Adrenal gland (tissue), 12 donors: ENCODE data around the gene RAB40C. TPM values are rescaled to one million over a fixed set of nuclear protein-coding genes. Genes with fewer than 3 reads are reported as not detected.

Source experiments
- DNase-seq, 7 donors: peaks; one replicate each; pipeline ENCODE4 v3.0.0-alpha.2; 2019 to 2020
- H3K27ac ChIP-seq, 5 donors: fragments of 200-600 bp; sonication (generic) in 4 of 5; 1 replicate in 3 of 5; 2 replicates in 2 of 5; pipeline versions ENCODE4 v1.5.1 to v1.8.0; 2016 to 2020; ENCODE audit warnings: mild to moderate bottlenecking in 1 of 5
- H3K27me3 ChIP-seq: fragments of 200-600 bp; 2 replicates; pipeline ENCODE4 v1.8.0; 2021
- H3K36me3 ChIP-seq, 2 donors: fragments of 200-600 bp; replicated peaks in 1 of 2; 1 replicate in 1 of 2; 2 replicates in 1 of 2; pipeline versions ENCODE4 v1.5.1 to v1.8.0; 2018 to 2022
- H3K4me1 ChIP-seq, 2 donors: fragments of 200-600 bp; replicated peaks in 1 of 2; 1 replicate in 1 of 2; 2 replicates in 1 of 2; pipeline versions ENCODE4 v1.5.1 to v1.8.0; 2018 to 2021
- H3K4me3 ChIP-seq, 4 donors: fragments of 200-600 bp; sonication (generic) in 3 of 4; one replicate each; pipeline ENCODE4 v1.5.1; 2016 to 2018
- H3K9me3 ChIP-seq, 3 donors: fragments of 200-600 bp; sonication (generic) in 1 of 3; replicated peaks in 1 of 3; 1 replicate in 2 of 3; 2 replicates in 1 of 3; pipeline versions ENCODE4 v1.5.1 to v1.8.0; 2016 to 2021
- POLR2A ChIP-seq, 2 donors: fragments of 450-650 bp; IDR thresholded peaks; one replicate each; pipeline ENCODE4 v1.6.1; 2017; ENCODE audit warnings: antibody characterized with exemption in 2 of 2, mild to moderate bottlenecking in 2 of 2, moderate library complexity in 1 of 2
- WGBS, 4 donors: extraction: QIAGEN DNeasy Blood & Tissue Kit in 2 of 4; methylation state at CpG; one replicate each; pipeline versions ENCODE4 v1.1.5 to v1.1.7; 2013 to 2017; 5-methylcytosine and 5-hydroxymethylcytosine counted together
- intact Hi-C, 2 donors: fragments of 100-400 bp; cut with DNase I; formaldehyde crosslinking; loops; one replicate each; pipeline versions ENCODE4 v1.14.1 to v1.15.0; 2022 to 2023
- polyA plus RNA-seq, 3 donors: library from polyadenylated mRNA; stranded (reverse); fragments of 200-250 nt in 2 of 3; fragments of 350-450 nt in 1 of 3; fragmentation: Illumina TruSeq in 1 of 3; extraction: RNeasy Lipid Tissue Mini Kit (QIAGEN cat#74804) in 1 of 3; gene quantifications; one replicate each; pipeline ENCODE4 v1.2.3, GENCODE V29; 2013 to 2014
- total RNA-seq, 9 donors: library from RNA; depleted of rRNA in 4 of 9; stranded (reverse); fragments of >200 nt in 4 of 9; fragments of 120-200 nt in 1 of 9; fragmentation: NEBNext Ultra II Directional in 1 of 9; extraction: Animal tissue kit (Norgen Biotek cat#: 25700) in 1 of 9; gene quantifications; one replicate each; pipeline versions ENCODE4 v1.1.0 to v1.2.4, GENCODE V29; 2013 to 2023
- TF ChIP-seq, protein P1 (sequence below), 6 experiments: fragments of 450-650 bp in 4 of 6; fragments of 200-600 bp in 2 of 6; sonication (generic) in 1 of 6; IDR thresholded peaks; 1 replicate in 5 of 6; 2 replicates in 1 of 6; pipeline versions ENCODE4 v1.5.1 to v1.8.0; 2016 to 2021; ENCODE audit warnings: antibody characterized with exemption in 6 of 6, mild to moderate bottlenecking in 2 of 6, moderate library complexity in 1 of 6
- donor health status: healthy with polysubstance abuse.
- donor health status: Bipolar disorder and iron deficiency.
- donor health status: DM: yes; HTN: yes; CAD: no.
- donor health status: DM: no; HTN: no; CAD: no.
- donor health status: DM: no; HTN: no; CAD: no.
- donor health status: DM: yes; HTN: yes; CAD: no.

The RAB40C gene
- total and polyA plus RNA-seq, 12 donors: 2.3 to 36.2 (median 15.8) TPM

DNA sequence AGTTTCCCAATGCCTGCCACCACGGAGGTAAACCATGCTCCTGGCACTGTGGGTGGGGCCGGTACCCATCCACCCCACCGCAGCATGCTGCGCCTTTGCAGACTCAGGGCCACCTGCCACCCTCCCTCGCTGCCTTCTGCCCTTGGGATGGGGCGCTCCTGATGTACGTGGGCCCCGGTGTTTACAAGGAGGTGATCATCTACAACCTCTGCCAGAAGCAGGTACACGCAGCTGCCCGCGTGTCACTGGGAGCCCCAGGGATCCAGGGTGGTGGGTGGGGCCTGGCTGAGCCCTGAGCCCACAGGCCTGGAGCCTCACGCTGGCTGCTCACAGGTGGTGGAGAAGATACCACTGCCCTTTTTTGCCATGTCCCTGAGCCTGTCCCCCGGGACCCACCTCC lies 76.7 kb downstream of the RAB40C start:
- Histone ChIP-seq H3K27ac (peak overlapping the region in 1 of 5 donors; percentile 81), H3K36me3 (peaks cover 0 to 22% of the 10 kb centered on the region in 2 donors), H3K27me3 (no peaks in the 10 kb centered on the region), H3K4me3 (no peak overlapping the region), H3K4me1 (peaks cover 7 to 18% of the 10 kb centered on the region in 2 donors), H3K9me3 (no peaks in the 10 kb centered on the region)
- no peak for DNase-seq
- intact Hi-C loops: loop anchor here in 1 of 2 donors (5.0 kb wide), 1 partner anchor 84 kb away; no protein-coding TSS in a partner anchor
- TF ChIP-seq, protein P1, sequence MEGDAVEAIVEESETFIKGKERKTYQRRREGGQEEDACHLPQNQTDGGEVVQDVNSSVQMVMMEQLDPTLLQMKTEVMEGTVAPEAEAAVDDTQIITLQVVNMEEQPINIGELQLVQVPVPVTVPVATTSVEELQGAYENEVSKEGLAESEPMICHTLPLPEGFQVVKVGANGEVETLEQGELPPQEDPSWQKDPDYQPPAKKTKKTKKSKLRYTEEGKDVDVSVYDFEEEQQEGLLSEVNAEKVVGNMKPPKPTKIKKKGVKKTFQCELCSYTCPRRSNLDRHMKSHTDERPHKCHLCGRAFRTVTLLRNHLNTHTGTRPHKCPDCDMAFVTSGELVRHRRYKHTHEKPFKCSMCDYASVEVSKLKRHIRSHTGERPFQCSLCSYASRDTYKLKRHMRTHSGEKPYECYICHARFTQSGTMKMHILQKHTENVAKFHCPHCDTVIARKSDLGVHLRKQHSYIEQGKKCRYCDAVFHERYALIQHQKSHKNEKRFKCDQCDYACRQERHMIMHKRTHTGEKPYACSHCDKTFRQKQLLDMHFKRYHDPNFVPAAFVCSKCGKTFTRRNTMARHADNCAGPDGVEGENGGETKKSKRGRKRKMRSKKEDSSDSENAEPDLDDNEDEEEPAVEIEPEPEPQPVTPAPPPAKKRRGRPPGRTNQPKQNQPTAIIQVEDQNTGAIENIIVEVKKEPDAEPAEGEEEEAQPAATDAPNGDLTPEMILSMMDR (IDR thresholded peaks at IDR 0.05): no peak
- TF ChIP-seq POLR2A (IDR thresholded peaks at IDR 0.05): no peak
- WGBS, 4 donors: 88 to 94% (median 90%) methylated on average over 11 to 13 of the region's 13 CpGs

DNA sequence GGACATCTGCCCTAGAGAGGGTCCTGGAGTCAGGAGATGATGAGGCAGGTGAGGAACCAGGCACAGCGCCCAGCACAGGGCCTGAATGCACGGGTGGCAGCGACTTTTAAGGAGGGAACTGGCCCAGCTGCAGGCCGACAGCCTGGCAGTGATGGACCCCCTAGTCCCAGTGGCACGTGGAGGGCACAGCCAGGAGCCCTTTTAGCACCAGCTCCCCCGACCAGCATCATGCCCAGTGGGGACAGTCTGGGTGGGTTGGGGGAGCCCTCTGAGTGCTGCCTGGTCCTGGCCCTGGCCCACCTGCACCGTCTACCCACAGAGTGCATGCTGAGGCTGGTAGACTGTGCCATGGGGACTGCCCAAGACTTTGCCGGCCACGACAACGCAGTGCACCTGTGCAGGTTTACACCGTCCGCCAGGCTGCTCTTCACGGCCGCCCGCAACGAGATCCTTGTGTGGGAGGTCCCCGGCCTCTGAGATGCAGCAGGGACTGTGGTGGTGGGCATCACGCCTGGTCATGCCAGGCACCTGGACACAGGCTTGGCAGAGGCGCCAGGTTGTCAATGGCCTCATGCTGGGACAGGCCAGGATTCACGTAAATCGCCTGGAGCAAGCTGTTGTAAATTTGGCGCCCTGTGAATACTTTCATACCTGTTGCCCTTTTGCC lies 77.4 kb downstream of the RAB40C start:
- TF ChIP-seq, protein P1 (IDR thresholded peaks at IDR 0.05): no peak
- no peak for TF ChIP-seq POLR2A (IDR thresholded peaks at IDR 0.05)
- no peaks in the 10 kb centered on the region for H3K9me3 ChIP-seq
- intact Hi-C loops: loop anchor here in 1 of 2 donors (5.0 kb wide), 1 partner anchor 85 kb away; no protein-coding TSS in a partner anchor

DNA sequence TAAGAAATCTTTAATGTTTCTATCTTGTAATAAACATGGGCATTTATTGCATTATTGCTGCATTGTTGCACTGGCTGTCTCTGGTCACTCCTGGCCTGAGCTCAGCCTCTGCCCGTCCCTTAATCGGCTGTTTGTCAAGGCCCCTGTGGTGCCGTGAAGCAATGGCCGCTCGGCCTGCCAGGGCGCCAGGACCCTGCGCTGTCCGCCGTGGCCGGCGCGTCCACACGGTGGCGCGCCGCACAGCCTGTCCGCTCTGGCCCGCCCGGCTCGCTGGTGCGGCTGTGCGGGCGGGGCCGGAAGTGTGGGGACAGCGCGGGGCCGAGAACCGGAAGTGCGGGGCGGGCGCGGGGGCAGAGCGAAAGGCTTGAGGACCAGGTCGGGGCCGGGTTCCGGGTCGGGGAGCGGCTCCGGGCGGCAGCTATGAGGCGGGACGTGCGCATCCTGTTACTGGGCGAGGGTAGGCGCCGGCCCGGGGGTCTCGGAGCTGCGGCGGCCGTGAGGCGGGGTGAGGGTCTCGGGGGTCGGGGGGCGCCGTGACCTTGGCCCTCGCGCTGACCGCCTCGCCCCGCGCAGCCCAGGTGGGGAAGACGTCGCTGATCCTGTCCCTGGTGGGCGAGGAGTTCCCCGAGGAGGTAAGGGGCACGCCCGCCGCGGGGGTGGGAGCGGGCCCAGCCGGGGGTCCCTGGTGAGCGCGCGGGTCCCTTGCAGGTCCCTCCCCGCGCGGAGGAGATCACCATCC lies 78.1 kb downstream of the RAB40C start, which contains the start of gene RHOT2:
Gene RHOT2 (plus strand): TSS at position 353 of the 739 bp plus-strand sequence. CDS start 68 bp downstream, at position 421.
- intact Hi-C loops: loop anchor here in 1 of 2 donors (5.0 kb wide), 1 partner anchor 86 kb away; no protein-coding TSS in a partner anchor
- no peaks in the 10 kb centered on the region for H3K9me3 ChIP-seq
- H3K27ac ChIP-seq: peak within 1 kb of the TSS; percentile 25 to 93 (median 80)
- peak within 1 kb of the TSS; percentile 73 to 87 (median 83) for H3K4me3 ChIP-seq
- H3K4me1 ChIP-seq: peaks cover 7 to 18% of the 10 kb centered on the region in 2 donors
- peak; percentile 92 to 96 (median 94) for DNase-seq
- TF ChIP-seq POLR2A (IDR thresholded peaks at IDR 0.05): peak in 1 of 2 donors; percentile 64
- TF ChIP-seq, protein P1 (IDR thresholded peaks at IDR 0.05): peak; percentile 32 to 97 (median 69)
- H3K27me3 ChIP-seq: no peaks in the 10 kb centered on the region
- peaks cover 0 to 36% of the 10 kb centered on the region in 2 donors for H3K36me3 ChIP-seq
- WGBS, 4 donors: 0 to 1% (median 0%) methylated on average over 6 to 78 of the region's 78 CpGs

More for the DNA sequence above, 77.4 kb downstream of the RAB40C start:
- 82 to 84% (median 83%) methylated on average over 16 to 22 of the region's 22 CpGs for WGBS, 4 donors
- Histone ChIP-seq H3K27me3 (no peaks in the 10 kb centered on the region), H3K27ac (peak overlapping the region in 3 of 5 donors; percentile 47 to 93 (median 81)), H3K4me3 (peak overlapping the region in 1 of 4 donors; percentile 87), H3K4me1 (peaks cover 7 to 18% of the 10 kb centered on the region in 2 donors), H3K36me3 (peaks cover 0 to 29% of the 10 kb centered on the region in 2 donors)
- DNase-seq: no peak
